Activated T-cell treated with anti-CD3 and anti-CD28 coated beads, Interleukin-2, amount 50 U/mL, for 48 hours (primary cell): Measurements from ENCODE around the gene TTLL7.
"Not testable (repeated sequence)": the region's sequence is repeated elsewhere in the genome, so short reads cannot be mapped to it uniquely, and the experiment has no call there.

Source experiments
- DNase-seq, 2 experiments: peaks; one replicate each; pipeline ENCODE4 v3.0.0-alpha.2; 2020

TTLL7 gene

GRCh38 chr1:83994111-83994510 is 4.8 kb downstream of the TTLL7 start:
- DNase-seq, result no peak

- no peak for DNase-seq
Observed at GRCh38 chr1:83990734-83991133, 8.2 kb downstream of the TTLL7 start.

- DNase-seq, result no peak
Observed at GRCh38 chr1:83985048-83985447, 13.9 kb downstream of the TTLL7 start.

GRCh38 chr1:83983918-83984317 is 15.0 kb downstream of the TTLL7 start:
- DNase-seq, result not testable (repeated sequence)

- no peak for DNase-seq
Observed at GRCh38 chr1:83978056-83978455, 20.9 kb downstream of the TTLL7 start.

- no peak for DNase-seq
Observed at GRCh38 chr1:83976920-83977319, 22.0 kb downstream of the TTLL7 start.

- no peak for DNase-seq
Observed at GRCh38 chr1:83970802-83971201, 28.1 kb downstream of the TTLL7 start.

GRCh38 chr1:83970114-83970513 is 28.8 kb downstream of the TTLL7 start:
- no peak for DNase-seq

GRCh38 chr1:83967336-83967735 is 31.6 kb downstream of the TTLL7 start:
- DNase-seq, result no peak

- no peak for DNase-seq
Observed at GRCh38 chr1:83964153-83964552, 34.8 kb downstream of the TTLL7 start.

GRCh38 chr1:83961571-83962295 is 37.2 kb downstream of the TTLL7 start:
- DNase-seq, result no peak

GRCh38 chr1:83960669-83961277 is 38.2 kb downstream of the TTLL7 start:
- no peak for DNase-seq

- no peak for DNase-seq
Observed at GRCh38 chr1:83959824-83960498, 39.0 kb downstream of the TTLL7 start.

GRCh38 chr1:83958704-83959103 is 40.2 kb downstream of the TTLL7 start:
- no peak for DNase-seq

GRCh38 chr1:83954166-83954823 is 44.6 kb downstream of the TTLL7 start:
- no peak for DNase-seq

- no peak for DNase-seq
Observed at GRCh38 chr1:83950106-83950661, 48.7 kb downstream of the TTLL7 start.

- no peak for DNase-seq
Observed at GRCh38 chr1:83942914-83943313, 56.0 kb downstream of the TTLL7 start.

- DNase-seq, result no peak
Observed at GRCh38 chr1:83934550-83934949, 64.4 kb downstream of the TTLL7 start.

GRCh38 chr1:83932693-83933092 is 66.2 kb downstream of the TTLL7 start:
- DNase-seq, result no peak

- no peak for DNase-seq
Observed at GRCh38 chr1:83932281-83932680, 66.7 kb downstream of the TTLL7 start.

- DNase-seq, result no peak
Observed at GRCh38 chr1:83931658-83932253, 67.2 kb downstream of the TTLL7 start.

GRCh38 chr1:83929184-83929583 is 69.7 kb downstream of the TTLL7 start:
- no peak for DNase-seq

GRCh38 chr1:83928396-83928795 is 70.5 kb downstream of the TTLL7 start:
- no peak for DNase-seq
